Activated naive CD4-positive, alpha-beta T cell treated with anti-CD3 and anti-CD28 coated beads for 36 hours (primary cell): Measurements from ENCODE around the gene USF1. TPM values are rescaled to one million over a fixed set of nuclear protein-coding genes. Genes with fewer than 3 reads are reported as not detected.
"Not testable (repeated sequence)": the region's sequence is repeated elsewhere in the genome, so short reads cannot be mapped to it uniquely, and the experiment has no call there.

Experiments
- CTCF ChIA-PET: fragments of 350-600 bp; sonication (Branson Sonifier 250); formaldehyde crosslinking; loops from one replicate; lab custom pipeline; 2021; ENCODE audit warnings: antibody characterized with exemption; lab: Charles Lee
- DNase-seq: peaks from one replicate; pipeline ENCODE4 v3.0.0-alpha.2; 2020
- H3K27ac Mint-ChIP-seq: one replicate; pipeline ENCODE4 v1.8.0; 2021; ENCODE audit warnings: mild to moderate bottlenecking, mixed read lengths
- H3K27me3 Mint-ChIP-seq: one replicate; pipeline ENCODE4 v1.8.0; 2021; ENCODE audit warnings: low read depth, mixed read lengths
- H3K36me3 Mint-ChIP-seq: one replicate; pipeline ENCODE4 v1.8.0; 2021; ENCODE audit warnings: low read depth, mixed read lengths
- H3K4me1 Mint-ChIP-seq: one replicate; pipeline ENCODE4 v1.8.0; 2021; ENCODE audit warnings: low read depth, mixed read lengths
- H3K4me3 Mint-ChIP-seq: one replicate; pipeline ENCODE4 v1.8.0; 2021; ENCODE audit warnings: mild to moderate bottlenecking, moderate library complexity, mixed read lengths
- H3K9me3 Mint-ChIP-seq: one replicate; pipeline ENCODE4 v1.8.0; 2021; ENCODE audit warnings: mixed read lengths
- intact Hi-C: fragments of 100-400 bp; cut with micrococcal nuclease; formaldehyde crosslinking; loops from one replicate; pipeline ENCODE4 v1.15.1; 2023
- total RNA-seq, 2 experiments: library from RNA; stranded (reverse); gene quantifications; one replicate each; pipeline ENCODE4 v1.2.3, GENCODE V29; 2021

The USF1 gene
- total RNA-seq, 2 experiments from 2014 or later, result 43.7 to 44.2 TPM

DNA sequence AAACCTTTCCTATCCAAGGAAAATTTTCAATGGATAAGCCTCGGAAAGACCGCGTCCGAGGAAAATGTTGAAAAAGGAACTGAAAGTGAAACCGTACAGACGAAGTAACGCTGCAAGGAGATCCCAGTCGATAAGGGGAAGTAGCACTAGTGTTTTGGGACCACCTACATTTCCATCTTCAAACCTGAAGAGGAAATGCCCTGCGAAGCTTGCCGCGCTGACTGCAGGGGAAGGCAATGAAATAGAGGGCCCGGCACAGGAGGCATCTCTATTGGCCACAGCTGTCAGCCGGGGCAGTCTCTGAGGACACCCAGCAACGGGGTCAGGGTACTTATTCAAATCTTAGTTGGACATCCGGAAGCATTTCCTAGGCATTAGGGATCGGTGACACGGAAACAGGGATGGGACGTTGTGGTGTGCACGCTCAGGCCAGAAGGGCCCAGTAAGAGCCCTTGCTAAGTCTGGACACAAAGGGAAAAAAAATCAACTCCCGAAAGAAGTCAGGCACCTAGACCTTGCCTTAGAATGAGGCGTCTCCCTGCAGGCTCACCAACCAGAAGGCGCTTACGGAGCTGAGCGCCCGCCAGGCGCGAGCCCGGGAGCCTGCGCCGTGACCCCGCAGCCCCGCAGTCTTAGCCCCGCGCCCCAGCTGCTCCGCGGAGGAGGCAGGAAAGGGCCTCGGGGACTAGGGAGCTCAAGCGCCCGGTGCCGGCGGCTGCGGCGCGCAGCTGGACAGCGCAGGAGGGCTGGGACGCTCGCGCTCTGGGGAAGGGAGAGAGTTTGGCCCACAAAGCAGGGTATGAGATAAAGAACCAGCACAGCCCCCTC lies 655 bp downstream of the USF1 start:
- peaks cover 32% of the 10 kb centered on the region for H3K4me1 Mint-ChIP-seq
- H3K9me3 Mint-ChIP-seq, result no peaks in the 10 kb centered on the region
- peak overlapping the region; percentile 88 for H3K4me3 Mint-ChIP-seq
- CTCF ChIA-PET, result interaction anchor here (0.7 to 11.2 kb wide), 10 partner anchors 10 to 319 kb away, joined by 3 to 135 read pairs (median 5); partner anchors contain the start of genes ARHGAP30, F11R and KLHDC9
- peak; percentile 63 for DNase-seq
- peak overlapping the region; percentile 99 for H3K27ac Mint-ChIP-seq
- no peaks in the 10 kb centered on the region for H3K27me3 Mint-ChIP-seq
- H3K36me3 Mint-ChIP-seq, result peaks cover 34% of the 10 kb centered on the region
- intact Hi-C loops, result loop anchor here (1.0 kb wide), 3 partner anchors 23 to 157 kb away; partner anchors contain the start of gene NDUFS2

DNA sequence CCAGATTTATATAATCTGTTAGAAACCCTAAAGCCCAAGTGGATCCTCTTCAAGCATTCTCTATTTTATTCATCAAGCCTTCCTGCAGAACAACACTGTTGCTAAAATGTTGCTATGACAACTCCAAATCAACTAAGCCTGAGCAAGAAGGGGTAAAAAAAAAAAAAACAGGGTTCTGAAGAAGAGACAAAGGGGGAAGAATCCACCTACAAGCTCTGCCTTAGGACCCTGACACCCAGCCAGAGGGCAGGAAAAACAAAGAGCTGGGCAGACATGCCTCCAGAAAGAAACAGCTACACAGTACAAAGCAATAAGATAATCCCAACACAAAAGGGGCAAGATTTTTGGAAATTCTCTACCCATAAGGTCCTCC lies 1.3 kb downstream of the USF1 start:
- intact Hi-C loops, result no loop called here

DNA sequence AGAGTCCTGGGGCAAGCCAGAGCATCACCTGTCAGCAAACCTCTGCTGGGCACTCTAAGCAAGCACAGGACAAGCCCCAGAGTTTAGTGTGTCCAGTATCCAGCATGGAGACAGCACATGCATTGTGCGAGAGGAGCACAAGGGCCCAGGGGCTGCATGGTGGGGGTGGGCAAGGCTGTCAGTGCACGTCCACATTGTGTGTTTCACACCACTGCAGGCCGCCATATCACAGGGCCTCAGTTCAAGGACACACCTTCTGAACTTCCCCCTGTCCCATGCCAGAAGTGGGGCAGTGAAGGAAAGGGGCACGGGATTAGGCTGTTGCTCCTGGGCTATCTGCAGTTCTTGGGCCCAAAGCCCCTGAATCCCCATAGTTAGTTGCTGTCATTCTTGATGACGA lies 6.2 kb downstream of the USF1 start:
- CTCF ChIA-PET, result interaction anchor here (0.7 to 11.2 kb wide), 8 partner anchors 13 to 58 kb away, joined by 3 to 135 read pairs (median 6); partner anchors contain the start of genes ARHGAP30, F11R and KLHDC9
- peaks cover 39% of the 10 kb centered on the region for H3K4me1 Mint-ChIP-seq
- peak overlapping the region; percentile 63 for H3K4me3 Mint-ChIP-seq
- H3K36me3 Mint-ChIP-seq, result peaks cover 19% of the 10 kb centered on the region
- H3K27me3 Mint-ChIP-seq, result no peaks in the 10 kb centered on the region
- H3K9me3 Mint-ChIP-seq, result no peaks in the 10 kb centered on the region
- no peak for DNase-seq
- intact Hi-C loops, result loop anchor here (2.0 kb wide), 2 partner anchors 19 to 27 kb away; partner anchors contain the start of gene F11R
- peak overlapping the region; percentile 76 for H3K27ac Mint-ChIP-seq

More for the DNA sequence above, 1.3 kb downstream of the USF1 start:
- no peak for DNase-seq
- H3K4me1 Mint-ChIP-seq, result peaks cover 32% of the 10 kb centered on the region
- H3K9me3 Mint-ChIP-seq, result no peaks in the 10 kb centered on the region
- peak overlapping the region; percentile 99 for H3K27ac Mint-ChIP-seq
- H3K36me3 Mint-ChIP-seq, result peaks cover 34% of the 10 kb centered on the region
- peak overlapping the region; percentile 88 for H3K4me3 Mint-ChIP-seq
- CTCF ChIA-PET, result interaction anchor here (0.9 to 11.2 kb wide), 6 partner anchors 9 to 319 kb away, joined by 3 to 135 read pairs (median 4); partner anchors contain the start of genes F11R and KLHDC9
- no peaks in the 10 kb centered on the region for H3K27me3 Mint-ChIP-seq

DNA sequence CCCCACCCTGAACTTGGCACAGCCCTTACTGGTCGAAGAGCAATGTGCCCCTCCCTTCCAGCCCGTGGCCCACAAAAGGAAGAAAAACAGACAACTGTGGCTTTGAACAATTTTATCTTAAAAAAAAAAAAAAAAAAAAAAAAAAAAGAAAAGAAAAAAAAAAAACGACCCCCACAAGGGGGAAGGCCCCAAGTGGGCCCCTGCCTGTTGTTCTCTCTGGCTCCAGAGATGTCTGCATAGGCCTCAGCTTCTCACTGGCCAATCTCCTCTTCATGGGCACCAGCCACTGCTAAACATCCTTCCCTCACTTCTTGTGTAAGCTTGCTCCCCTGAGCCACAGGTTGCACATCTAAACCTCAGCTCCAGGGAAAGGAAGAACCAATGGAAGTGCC lies 6.6 kb downstream of the USF1 start:
- H3K27me3 Mint-ChIP-seq, result no peaks in the 10 kb centered on the region
- peak overlapping the region; percentile 77 for H3K27ac Mint-ChIP-seq
- no peaks in the 10 kb centered on the region for H3K9me3 Mint-ChIP-seq
- peaks cover 19% of the 10 kb centered on the region for H3K36me3 Mint-ChIP-seq
- H3K4me1 Mint-ChIP-seq, result peaks cover 35% of the 10 kb centered on the region
- H3K4me3 Mint-ChIP-seq, result peak overlapping the region; percentile 88
- intact Hi-C loops, result loop anchor here (2.0 kb wide), 2 partner anchors 18 to 26 kb away; partner anchors contain the start of gene F11R
- DNase-seq, result no peak
- CTCF ChIA-PET, result interaction anchor here (0.6 to 11.2 kb wide), 8 partner anchors 9 to 66 kb away, joined by 3 to 135 read pairs (median 3); partner anchors contain the start of genes F11R and KLHDC9

DNA sequence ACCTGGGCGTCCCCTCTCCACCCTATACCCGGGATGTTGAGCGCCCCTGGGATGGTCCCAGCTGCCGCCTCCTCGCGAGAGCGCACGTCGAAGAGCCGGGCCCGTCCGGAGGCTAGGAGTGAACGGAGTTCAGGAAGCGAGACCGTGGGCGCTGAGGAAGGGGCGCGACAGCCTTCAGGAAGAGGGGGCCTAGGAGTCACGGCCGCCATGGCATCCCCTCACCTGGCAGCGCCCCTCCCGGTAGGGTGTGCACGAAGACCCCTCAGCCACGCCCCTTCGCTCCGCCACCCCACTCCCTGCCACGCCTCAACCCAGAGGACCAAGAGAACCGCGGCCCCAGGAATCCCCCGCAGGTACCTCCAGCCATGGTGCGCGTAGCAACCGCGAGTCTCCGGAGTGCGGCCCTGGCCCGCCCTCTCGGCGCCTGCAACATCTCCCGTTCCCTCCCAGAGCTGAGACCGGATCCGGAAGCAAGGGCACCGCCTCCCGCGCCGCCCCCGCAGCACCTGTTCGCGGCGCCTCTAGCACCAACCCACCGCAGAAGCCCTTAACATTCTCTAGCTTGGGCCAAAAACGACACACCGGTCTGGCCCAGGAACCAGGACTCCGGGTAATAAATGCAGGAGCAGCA lies 7.1 kb downstream of the USF1 start, which contains the start of gene TSTD1:
TSTD1 (minus strand) TSS at position 442 of the 631 bp plus-strand sequence; CDS start at position 367, 75 bp downstream.
- Mint-ChIP-seq H3K4me3 (peak within 1 kb of the TSS; percentile 88), H3K4me1 (peaks cover 36% of the 10 kb centered on the region), H3K27ac (peak within 1 kb of the TSS; percentile 77), H3K36me3 (peaks cover 19% of the 10 kb centered on the region), H3K27me3 (no peaks in the 10 kb centered on the region), H3K9me3 (no peaks in the 10 kb centered on the region)
- CTCF ChIA-PET, result interaction anchor here (0.6 to 11.2 kb wide), 11 partner anchors 9 to 66 kb away, joined by 3 to 135 read pairs (median 3); partner anchors contain the start of genes F11R and KLHDC9
- intact Hi-C loops, result loop anchor here (1.0 to 2.0 kb wide), 3 partner anchors 18 to 60 kb away; partner anchors contain the start of genes F11R and KLHDC9
- DNase-seq, result peak; percentile 92

DNA sequence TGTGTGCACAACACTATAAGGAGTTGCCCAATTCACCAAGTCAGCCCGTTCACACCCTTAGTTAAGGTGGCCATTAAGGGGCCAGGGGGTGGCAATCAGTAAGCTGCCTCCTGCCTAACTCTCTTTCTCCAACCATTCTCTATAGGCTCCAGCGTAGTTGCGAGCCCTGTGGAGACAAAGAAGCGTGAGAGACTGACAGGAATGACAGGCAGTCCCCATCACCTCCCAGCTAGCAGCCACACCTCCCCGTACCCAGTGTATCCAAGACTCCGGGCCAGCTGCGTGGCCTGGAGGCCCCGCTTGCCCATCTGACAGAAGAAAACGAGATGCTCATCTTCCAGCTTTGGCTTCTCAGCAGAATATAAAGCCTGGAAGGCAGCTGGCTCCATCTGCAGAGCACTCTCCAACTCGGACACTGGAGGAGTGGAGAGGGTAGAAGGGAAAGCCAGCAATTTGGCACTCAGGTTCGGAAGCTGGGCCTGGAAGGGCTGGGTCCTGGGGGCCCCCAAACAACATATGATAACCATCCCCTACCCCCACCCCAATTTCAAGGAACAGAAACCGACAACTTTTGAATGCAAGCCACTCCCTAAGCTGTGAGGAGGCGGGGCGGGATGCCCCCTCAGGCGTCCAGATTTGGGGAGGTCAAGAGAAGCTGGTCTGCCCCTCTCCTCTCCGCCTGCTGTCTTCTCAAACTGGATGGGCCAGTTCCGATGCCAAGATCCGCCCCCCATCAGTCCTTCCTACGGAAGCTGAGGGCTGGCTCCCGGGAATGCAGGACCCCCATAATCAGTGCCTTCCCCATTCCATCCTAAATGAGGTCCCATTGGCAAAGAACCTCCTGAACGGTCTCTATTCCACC lies 7.9 kb downstream of the USF1 start:
- no peak for DNase-seq
- H3K36me3 Mint-ChIP-seq, result peaks cover 19% of the 10 kb centered on the region
- peaks cover 40% of the 10 kb centered on the region for H3K4me1 Mint-ChIP-seq
- intact Hi-C loops, result loop anchor here (1.0 to 2.0 kb wide), 3 partner anchors 17 to 60 kb away; partner anchors contain the start of genes F11R and KLHDC9
- peak overlapping the region; percentile 88 for H3K4me3 Mint-ChIP-seq
- H3K9me3 Mint-ChIP-seq, result no peaks in the 10 kb centered on the region
- H3K27ac Mint-ChIP-seq, result no peak overlapping the region
- CTCF ChIA-PET, result interaction anchor here (0.8 to 11.2 kb wide), 6 partner anchors 17 to 59 kb away, joined by 3 to 135 read pairs (median 4); partner anchors contain the start of genes F11R and KLHDC9
- no peaks in the 10 kb centered on the region for H3K27me3 Mint-ChIP-seq

DNA sequence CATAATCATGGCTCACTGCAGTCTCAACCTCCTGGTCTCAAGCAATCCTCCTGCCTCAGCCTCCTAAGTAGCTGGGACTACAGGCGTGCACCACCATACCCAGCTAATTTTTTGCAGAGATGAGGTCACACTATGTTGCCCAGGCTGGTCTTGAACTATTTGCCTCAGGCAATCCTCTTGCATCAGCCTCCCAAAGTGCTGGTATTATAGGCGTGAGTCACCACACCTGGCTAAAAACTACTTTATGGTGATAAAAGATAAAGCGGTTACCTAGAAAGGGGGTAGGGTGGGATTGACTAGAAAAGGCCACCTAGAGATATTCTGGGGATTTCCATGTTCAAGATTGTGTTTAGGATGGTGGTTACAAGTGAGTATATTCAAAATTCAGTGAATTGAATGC lies 12.0 kb downstream of the USF1 start:
- DNase-seq, result peak; percentile 37
- Mint-ChIP-seq H3K27me3 (no peaks in the 10 kb centered on the region), H3K36me3 (peaks cover 5% of the 10 kb centered on the region), H3K9me3 (no peaks in the 10 kb centered on the region), H3K4me1 (peaks cover 36% of the 10 kb centered on the region), H3K4me3 (no peak overlapping the region), H3K27ac (no peak overlapping the region)
- CTCF ChIA-PET, result interaction anchor here (2.4 to 2.5 kb wide), 2 partner anchors 8 to 37 kb away, joined by 12 to 22 read pairs; no protein-coding TSS in a partner anchor
- intact Hi-C loops, result no loop called here

DNA sequence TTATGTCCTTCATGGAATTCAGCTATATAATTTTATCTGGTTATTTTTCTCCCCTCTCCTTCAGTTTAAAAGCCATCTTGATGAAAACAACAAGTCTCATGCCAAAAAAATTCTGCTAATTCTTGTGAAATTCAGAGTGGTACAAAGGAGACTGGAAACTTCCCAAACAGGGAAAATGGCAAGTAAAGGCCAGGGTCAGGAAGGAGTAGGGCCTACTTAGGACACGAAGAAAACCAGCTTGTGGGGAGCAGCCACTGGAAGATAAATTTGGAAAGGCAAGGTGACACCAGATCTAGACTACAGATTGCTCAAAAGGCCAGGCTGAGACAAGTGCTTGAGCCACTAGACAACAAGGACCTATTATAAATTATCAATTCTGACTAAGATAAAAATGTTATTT lies 13.4 kb downstream of the USF1 start:
- CTCF ChIA-PET, result interaction anchor here (1.0 to 2.5 kb wide), 5 partner anchors 10 to 65 kb away, joined by 3 to 22 read pairs (median 3); partner anchors contain the start of gene F11R
- DNase-seq, result no peak
- no peaks in the 10 kb centered on the region for H3K27me3 Mint-ChIP-seq
- peaks cover 5% of the 10 kb centered on the region for H3K36me3 Mint-ChIP-seq
- no peaks in the 10 kb centered on the region for H3K9me3 Mint-ChIP-seq
- H3K27ac Mint-ChIP-seq, result no peak overlapping the region
- peaks cover 28% of the 10 kb centered on the region for H3K4me1 Mint-ChIP-seq
- intact Hi-C loops, result loop anchor here (1.0 kb wide), 1 partner anchor 10 kb away; no protein-coding TSS in a partner anchor
- H3K4me3 Mint-ChIP-seq, result no peak overlapping the region

DNA sequence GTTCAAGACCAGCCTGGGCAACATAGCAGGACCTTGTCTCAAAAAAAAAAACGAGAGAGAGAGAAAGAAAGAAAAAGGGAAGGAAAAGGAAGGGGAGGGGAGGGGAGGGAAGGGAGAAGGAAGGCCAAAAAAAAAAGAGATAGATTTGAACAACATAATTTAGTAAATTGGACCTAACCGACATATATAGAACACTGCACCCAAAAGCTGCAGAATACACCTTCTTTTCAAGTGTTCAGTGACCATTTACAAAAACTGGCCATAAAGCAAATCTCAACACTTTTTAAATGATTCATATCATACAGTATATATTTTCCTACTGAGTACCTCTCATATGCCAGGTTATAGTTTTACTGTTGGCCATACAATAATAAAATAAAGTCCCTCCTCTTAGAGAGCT lies 13.9 kb downstream of the USF1 start:
- Mint-ChIP-seq H3K36me3 (peaks cover 7% of the 10 kb centered on the region), H3K9me3 (peaks cover 4% of the 10 kb centered on the region), H3K4me3 (no peak overlapping the region), H3K27me3 (no peaks in the 10 kb centered on the region), H3K4me1 (peaks cover 28% of the 10 kb centered on the region), H3K27ac (no peak overlapping the region)
- intact Hi-C loops, result loop anchor here (1.0 kb wide), 1 partner anchor 10 kb away; no protein-coding TSS in a partner anchor
- CTCF ChIA-PET, result interaction anchor here (0.6 to 2.5 kb wide), 6 partner anchors 10 to 272 kb away, joined by 3 to 22 read pairs (median 4); partner anchors contain the start of gene F11R
- no peak for DNase-seq

DNA sequence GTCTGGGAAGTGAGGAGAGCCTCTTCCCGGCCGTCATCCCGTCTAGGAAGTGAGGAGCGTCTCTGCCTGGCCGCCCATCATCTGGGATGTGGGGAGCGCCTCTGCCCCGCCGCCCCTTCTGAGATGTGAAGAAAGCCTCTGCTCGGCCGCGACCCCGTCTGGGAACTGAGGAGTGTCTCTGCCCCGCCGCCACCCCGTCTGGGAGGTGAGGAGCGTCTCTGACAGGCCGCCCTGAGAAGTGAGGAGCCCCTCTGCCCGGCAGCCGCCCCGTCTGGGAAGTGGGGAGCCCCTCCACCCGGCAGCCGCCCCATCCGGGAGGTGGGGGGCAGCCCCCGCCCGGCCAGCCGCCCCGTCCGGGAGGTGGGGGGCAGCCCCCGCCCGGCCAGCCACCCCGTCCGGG lies 16.3 kb downstream of the USF1 start:
- H3K4me1 Mint-ChIP-seq, result peaks cover 30% of the 10 kb centered on the region
- H3K27me3 Mint-ChIP-seq, intact Hi-C loops, H3K36me3 Mint-ChIP-seq, DNase-seq, H3K27ac Mint-ChIP-seq, CTCF ChIA-PET, H3K9me3 Mint-ChIP-seq, H3K4me3 Mint-ChIP-seq: not testable (repeated sequence)

DNA sequence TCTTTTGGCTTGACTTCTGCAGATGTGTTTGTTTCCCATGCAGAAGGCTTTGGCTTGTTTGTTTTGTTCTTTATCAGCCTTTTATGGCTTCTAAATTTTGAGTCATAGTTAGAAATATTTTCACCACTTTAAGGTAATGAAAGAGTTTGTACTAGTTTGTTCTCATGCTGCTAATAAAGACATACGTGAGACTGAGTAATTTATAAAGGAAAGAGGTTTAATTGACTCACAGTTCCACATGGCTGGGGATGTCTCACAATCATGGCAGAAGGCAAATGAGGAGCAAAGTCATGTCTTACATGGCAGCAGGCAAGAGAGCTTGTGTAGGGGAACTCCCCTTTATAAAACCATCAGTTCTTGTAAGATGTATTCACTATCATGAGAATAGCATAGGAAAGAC lies 18.8 kb downstream of the USF1 start:
- peak; percentile 27 for DNase-seq
- CTCF ChIA-PET, result interaction anchor here (0.6 to 2.8 kb wide), 4 partner anchors 14 to 120 kb away, joined by 3 to 11 read pairs (median 5); no protein-coding TSS in a partner anchor
- H3K4me3 Mint-ChIP-seq, intact Hi-C loops, H3K27me3 Mint-ChIP-seq, H3K27ac Mint-ChIP-seq, H3K9me3 Mint-ChIP-seq, H3K36me3 Mint-ChIP-seq: not testable (repeated sequence)
- H3K4me1 Mint-ChIP-seq, result peaks cover 19% of the 10 kb centered on the region
